Omental fat pad (tissue), 4 donors: ENCODE results near the gene MTAP. TPM values are rescaled to one million over a fixed set of nuclear protein-coding genes. Genes with fewer than 3 reads are reported as not detected.

ENCODE experiments used
- ATAC-seq: fragments of 150-250 bp; one replicate; pipeline ENCODE4 v1.9.1; 2016; ENCODE audit warnings: mild to moderate bottlenecking, moderate library complexity; ENCODE audit not compliant: low FRiP score
- DNase-seq: peaks from one replicate; pipeline ENCODE4 v3.0.0-alpha.2; 2019; ENCODE audit warnings: low spot score
- CTCF ChIP-seq, 3 donors: fragments of 450-650 bp; IDR thresholded peaks; one replicate each; pipeline ENCODE4 v1.5.1; 2016 to 2017; ENCODE audit warnings: antibody characterized with exemption in 3 of 3, mild to moderate bottlenecking in 3 of 3, moderate library complexity in 2 of 3
- total RNA-seq, 4 donors: library from RNA; depleted of rRNA; stranded (reverse); fragments of >200 nt; gene quantifications; one replicate each; pipeline ENCODE4 v1.1.0, GENCODE V29; 2016

The MTAP gene
- total RNA-seq, 4 donors from 2014 or later = 22.2 to 27.0 (median 25.4) TPM

- ATAC-seq (no peak), DNase-seq (no peak)
These were observed 70.3 kb downstream of the MTAP start for GRCh38 chr9:21872696-21873095.

GRCh38 chr9:21873540-21874221, 71.2 kb downstream of the MTAP start:
- no peak for TF ChIP-seq CTCF (IDR thresholded peaks at IDR 0.05)
- ATAC-seq (peak; percentile 73), DNase-seq (no peak)

More at GRCh38 chr9:21872696-21873095, 70.3 kb downstream of the MTAP start:
- no peak for TF ChIP-seq CTCF (IDR thresholded peaks at IDR 0.05)

GRCh38 chr9:21875893-21876292, 73.5 kb downstream of the MTAP start:
- DNase-seq (no peak), ATAC-seq (no peak)
- TF ChIP-seq CTCF (IDR thresholded peaks at IDR 0.05) = no peak

- ATAC-seq (no peak), DNase-seq (no peak)
These were observed 81.2 kb downstream of the MTAP start for GRCh38 chr9:21883642-21884041.

GRCh38 chr9:21889673-21890072, 87.2 kb downstream of the MTAP start:
- ATAC-seq (no peak), DNase-seq (no peak)
- no peak for TF ChIP-seq CTCF (IDR thresholded peaks at IDR 0.05)

More at GRCh38 chr9:21883642-21884041, 81.2 kb downstream of the MTAP start:
- no peak for TF ChIP-seq CTCF (IDR thresholded peaks at IDR 0.05)

- DNase-seq (no peak), ATAC-seq (no peak)
- TF ChIP-seq CTCF (IDR thresholded peaks at IDR 0.05) = no peak
These were observed 88.3 kb downstream of the MTAP start for GRCh38 chr9:21890696-21891095.

- no peak for ATAC-seq
These were observed 99.1 kb downstream of the MTAP start for GRCh38 chr9:21901546-21901945.

More at GRCh38 chr9:21901546-21901945, 99.1 kb downstream of the MTAP start:
- no peak for TF ChIP-seq CTCF (IDR thresholded peaks at IDR 0.05)
- no peak for DNase-seq
